ENCODE results near the gene SLC4A2.
A peak's percentile ranks its signal among the peaks of the same experiment; 100 is the strongest.

The SLC4A2 gene

GRCh38 chr7:151015967-151016366, 43.4 kb upstream of the SLC4A2 start:
- Histone ChIP-seq H3K9me3 (ENCODE audit: severe bottlenecking) (no peaks in the 10 kb centered on the region), H3K27me3 (ENCODE audit: insufficient read depth, low read depth, severe bottlenecking) (no peaks in the 10 kb centered on the region), H3K36me3 (no peaks in the 10 kb centered on the region), H3K4me3 (ENCODE audit: low read depth, low read length) (no peak overlapping the region), H3K27ac (no peak overlapping the region)
- no peak for TF ChIP-seq CTCF (IDR thresholded peaks at IDR 0.05; ENCODE audit: low read depth, low read length)
- no peak for DNase-seq

GRCh38 chr7:151016505-151016904, 42.9 kb upstream of the SLC4A2 start:
- H3K4me3 ChIP-seq (ENCODE audit: low read depth, low read length) = no peak overlapping the region
- no peak for TF ChIP-seq CTCF (IDR thresholded peaks at IDR 0.05; ENCODE audit: low read depth, low read length)
- H3K9me3 ChIP-seq (ENCODE audit: severe bottlenecking) = no peaks in the 10 kb centered on the region
- H3K27me3 ChIP-seq (ENCODE audit: insufficient read depth, low read depth, severe bottlenecking) = no peaks in the 10 kb centered on the region
- no peak for DNase-seq
- no peak overlapping the region for H3K27ac ChIP-seq
- H3K36me3 ChIP-seq = no peaks in the 10 kb centered on the region

GRCh38 chr7:151016942-151017341, 42.4 kb upstream of the SLC4A2 start:
- DNase-seq = no peak
- H3K9me3 ChIP-seq (ENCODE audit: severe bottlenecking) = no peaks in the 10 kb centered on the region
- H3K27ac ChIP-seq = no peak overlapping the region
- H3K36me3 ChIP-seq = no peaks in the 10 kb centered on the region
- no peak for TF ChIP-seq CTCF (IDR thresholded peaks at IDR 0.05; ENCODE audit: low read depth, low read length)
- no peak overlapping the region for H3K4me3 ChIP-seq (ENCODE audit: low read depth, low read length)
- no peaks in the 10 kb centered on the region for H3K27me3 ChIP-seq (ENCODE audit: insufficient read depth, low read depth, severe bottlenecking)

- Histone ChIP-seq H3K9me3 (ENCODE audit: severe bottlenecking) (no peaks in the 10 kb centered on the region), H3K27ac (peak overlapping the region; percentile 45), H3K27me3 (ENCODE audit: insufficient read depth, low read depth, severe bottlenecking) (no peaks in the 10 kb centered on the region), H3K36me3 (no peaks in the 10 kb centered on the region), H3K4me3 (ENCODE audit: low read depth, low read length) (peak overlapping the region; percentile 55)
- peak; percentile 54 for DNase-seq
- no peak for TF ChIP-seq CTCF (IDR thresholded peaks at IDR 0.05; ENCODE audit: low read depth, low read length)
Measured at GRCh38 chr7:151017370-151017952, 41.9 kb upstream of the SLC4A2 start.

GRCh38 chr7:151017953-151018420, 41.4 kb upstream of the SLC4A2 start:
- H3K4me3 ChIP-seq (ENCODE audit: low read depth, low read length) = peak overlapping the region; percentile 55

More at GRCh38 chr7:151017953-151018420, 41.4 kb upstream of the SLC4A2 start:
- no peaks in the 10 kb centered on the region for H3K27me3 ChIP-seq (ENCODE audit: insufficient read depth, low read depth, severe bottlenecking)
- H3K36me3 ChIP-seq = no peaks in the 10 kb centered on the region
- TF ChIP-seq CTCF (IDR thresholded peaks at IDR 0.05; ENCODE audit: low read depth, low read length) = peak; percentile 94
- H3K27ac ChIP-seq = peak overlapping the region; percentile 45
- H3K9me3 ChIP-seq (ENCODE audit: severe bottlenecking) = no peaks in the 10 kb centered on the region
- peak; percentile 84 for DNase-seq
